Endothelial cell (in vitro differentiated cells): ENCODE measurements around the gene SLC25A15. TPM values are rescaled to one million over a fixed set of nuclear protein-coding genes. Genes with fewer than 3 reads are reported as not detected.

Experiments used
- DNase-seq: peaks from one replicate; pipeline ENCODE4 v3.0.0; 2021; ENCODE audit warnings: low spot score
- H3K27ac Mint-ChIP-seq: one replicate; pipeline ENCODE4 v1.8.0; 2021; ENCODE audit warnings: mixed read lengths, inconsistent platforms; ENCODE audit not compliant: unreplicated experiment
- H3K27me3 Mint-ChIP-seq: one replicate; pipeline ENCODE4 v1.8.0; 2021; ENCODE audit warnings: mild to moderate bottlenecking, moderate library complexity, mixed read lengths, inconsistent platforms; ENCODE audit not compliant: unreplicated experiment
- H3K36me3 Mint-ChIP-seq: one replicate; pipeline ENCODE4 v1.8.0; 2021; ENCODE audit warnings: mild to moderate bottlenecking, low read depth, mixed read lengths, inconsistent platforms; ENCODE audit not compliant: unreplicated experiment
- H3K4me1 Mint-ChIP-seq: one replicate; pipeline ENCODE4 v1.8.0; 2021; ENCODE audit warnings: mild to moderate bottlenecking, mixed read lengths, inconsistent platforms; ENCODE audit not compliant: unreplicated experiment
- H3K4me3 Mint-ChIP-seq: one replicate; pipeline ENCODE4 v1.8.0; 2021; ENCODE audit warnings: mild to moderate bottlenecking, mixed read lengths, inconsistent platforms; ENCODE audit not compliant: unreplicated experiment
- H3K9me3 Mint-ChIP-seq: one replicate; pipeline ENCODE4 v1.8.0; 2021; ENCODE audit warnings: mixed read lengths, inconsistent platforms; ENCODE audit not compliant: unreplicated experiment
- CTCF ChIP-seq: fragments of 200-600 bp; sonication (generic); IDR thresholded peaks from one replicate; pipeline ENCODE4 v1.5.0; 2021; ENCODE audit warnings: antibody characterized with exemption; ENCODE audit not compliant: unreplicated experiment
- long read RNA-seq: library from polyadenylated mRNA; unstranded; transcript quantifications from one replicate; pipeline ENCODE4 v2.0.0, GENCODE V29; 2020; ENCODE audit not compliant: unreplicated experiment
- total RNA-seq: library from RNA; stranded (reverse); fragmentation: NEBNext Ultra II Directional; extraction: Animal tissue kit (Norgen Biotek cat#: 25700); gene quantifications from one replicate; pipeline ENCODE4 v1.2.1, GENCODE V29; 2021; ENCODE audit not compliant: unreplicated experiment

The SLC25A15 gene
- total RNA-seq: 7.6 TPM
- long read RNA-seq, partial matches to known transcripts: 0 of 2 reads
- long read RNA-seq, other reads (novel, unspliced or antisense): 1 of 2 reads

- TF ChIP-seq CTCF: no peak
- no peaks in the 10 kb centered on the region for H3K36me3 Mint-ChIP-seq
- H3K27ac Mint-ChIP-seq: no peak within 1 kb of the TSS
- no peaks in the 10 kb centered on the region for H3K9me3 Mint-ChIP-seq
- H3K27me3 Mint-ChIP-seq: peaks cover 1% of the 10 kb centered on the region
- DNase-seq: peak; percentile 86
- H3K4me1 Mint-ChIP-seq: no peaks in the 10 kb centered on the region
- peak within 1 kb of the TSS; percentile 87 for H3K4me3 Mint-ChIP-seq
Measured at GRCh38 chr13:40789275-40790153, at the start of gene SLC25A15. SLC25A15 (plus strand) TSS chr13:40789611; CDS start chr13:40793227, 3,616 bp downstream.

- Mint-ChIP-seq H3K9me3 (no peaks in the 10 kb centered on the region), H3K4me3 (no peak overlapping the region), H3K36me3 (no peaks in the 10 kb centered on the region), H3K4me1 (no peaks in the 10 kb centered on the region), H3K27ac (no peak overlapping the region), H3K27me3 (no peaks in the 10 kb centered on the region)
- DNase-seq: no peak
- peak; percentile 49 for TF ChIP-seq CTCF
Measured at GRCh38 chr13:40749327-40749726, 40.1 kb upstream of the SLC25A15 start.

- H3K27me3 Mint-ChIP-seq: peaks cover 1% of the 10 kb centered on the region
- no peak overlapping the region for H3K27ac Mint-ChIP-seq
- H3K4me3 Mint-ChIP-seq: no peak overlapping the region
- DNase-seq: no peak
- no peak for TF ChIP-seq CTCF
- peaks cover 10% of the 10 kb centered on the region for H3K36me3 Mint-ChIP-seq
- no peaks in the 10 kb centered on the region for H3K4me1 Mint-ChIP-seq
- no peaks in the 10 kb centered on the region for H3K9me3 Mint-ChIP-seq
Measured at GRCh38 chr13:40755082-40755700, 34.2 kb upstream of the SLC25A15 start.

GRCh38 chr13:40756042-40756441 is 33.4 kb upstream of the SLC25A15 start:
- H3K27me3 Mint-ChIP-seq: peaks cover 1% of the 10 kb centered on the region
- no peak for DNase-seq

More at GRCh38 chr13:40756042-40756441, 33.4 kb upstream of the SLC25A15 start:
- H3K9me3 Mint-ChIP-seq: no peaks in the 10 kb centered on the region
- peaks cover 10% of the 10 kb centered on the region for H3K36me3 Mint-ChIP-seq
- H3K4me3 Mint-ChIP-seq: no peak overlapping the region
- no peaks in the 10 kb centered on the region for H3K4me1 Mint-ChIP-seq
- no peak overlapping the region for H3K27ac Mint-ChIP-seq
- no peak for TF ChIP-seq CTCF
